HG03521 (cell line): Measurements from ENCODE around the gene INTS15.
"Not testable (repeated sequence)": the region's sequence is repeated elsewhere in the genome, so short reads cannot be mapped to it uniquely, and the experiment has no call there.

Experiments
- ATAC-seq: cut with Tn5 transposase; IDR thresholded peaks from one replicate; pipeline ENCODE4 v1.9.1; 2021; ENCODE audit warnings: mild to moderate bottlenecking, moderate library complexity; ENCODE audit not compliant: unreplicated experiment

The INTS15 gene

DNA sequence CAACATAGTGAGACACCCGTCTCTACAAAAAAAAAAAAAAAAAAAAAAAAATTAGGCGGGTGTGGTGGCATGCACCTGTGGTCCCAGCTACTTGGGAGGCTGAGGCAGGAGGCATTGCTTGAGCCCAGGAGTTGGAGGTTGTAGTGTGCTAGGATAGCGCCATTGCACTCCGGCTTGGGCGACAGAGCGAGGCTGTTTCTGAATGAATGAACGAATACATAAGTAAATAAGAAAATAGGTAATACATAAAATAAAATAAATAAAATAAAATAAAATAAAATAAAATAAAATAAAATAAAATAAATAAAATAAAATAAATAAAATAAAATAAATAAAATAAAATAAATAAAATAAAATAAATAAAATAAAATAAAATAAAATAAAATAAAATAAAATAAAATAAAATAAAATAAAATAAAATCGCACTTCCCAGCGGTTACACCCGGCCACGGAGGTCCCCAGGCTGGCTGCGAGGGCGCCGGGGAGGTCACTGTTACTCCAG, 12.9 kb upstream of the INTS15 start:
- not testable (repeated sequence) for ATAC-seq

DNA sequence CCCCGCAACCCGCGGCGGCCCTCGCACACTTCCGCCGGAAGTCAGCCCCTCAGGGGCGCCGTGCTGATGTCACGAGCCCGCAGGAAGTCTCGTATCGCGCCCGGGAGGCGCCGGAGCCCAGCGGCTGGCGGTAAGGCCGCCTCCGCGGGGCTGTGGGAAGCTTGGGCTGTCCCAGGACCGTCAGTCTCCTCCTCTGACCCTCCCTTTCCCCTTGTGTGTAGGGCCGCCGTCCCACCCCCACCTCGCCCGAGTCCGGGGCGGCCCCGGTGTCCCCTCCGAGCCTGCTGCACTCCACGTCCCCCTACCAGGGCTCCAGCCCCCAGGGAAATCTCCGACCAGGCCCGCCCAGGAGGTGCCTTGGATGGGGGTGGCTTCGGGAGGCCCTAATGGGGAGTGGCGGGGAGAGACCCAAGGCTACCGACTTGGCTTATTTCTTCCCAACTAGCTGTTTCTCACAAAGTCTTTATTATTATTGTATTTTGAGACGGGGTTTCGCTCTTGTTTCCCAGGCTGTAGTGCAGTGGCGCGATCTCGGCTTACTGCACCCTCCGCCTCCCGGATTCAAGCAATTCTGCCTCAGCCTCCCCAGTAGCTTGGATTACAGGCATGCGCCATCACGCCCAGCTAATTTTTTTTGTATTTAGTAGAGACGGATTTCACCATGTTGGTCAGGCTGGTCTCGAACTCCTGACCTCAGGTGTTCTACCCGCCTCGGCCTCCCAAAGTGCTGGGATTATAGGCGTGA, 12.3 kb upstream of the INTS15 start, which contains the start of gene ZDHHC4:
ZDHHC4 (plus strand) TSS at position 86 of the 745 bp plus-strand sequence. CDS start 3,108 bp downstream, outside the sequence.
- ATAC-seq = peak; percentile 97

DNA sequence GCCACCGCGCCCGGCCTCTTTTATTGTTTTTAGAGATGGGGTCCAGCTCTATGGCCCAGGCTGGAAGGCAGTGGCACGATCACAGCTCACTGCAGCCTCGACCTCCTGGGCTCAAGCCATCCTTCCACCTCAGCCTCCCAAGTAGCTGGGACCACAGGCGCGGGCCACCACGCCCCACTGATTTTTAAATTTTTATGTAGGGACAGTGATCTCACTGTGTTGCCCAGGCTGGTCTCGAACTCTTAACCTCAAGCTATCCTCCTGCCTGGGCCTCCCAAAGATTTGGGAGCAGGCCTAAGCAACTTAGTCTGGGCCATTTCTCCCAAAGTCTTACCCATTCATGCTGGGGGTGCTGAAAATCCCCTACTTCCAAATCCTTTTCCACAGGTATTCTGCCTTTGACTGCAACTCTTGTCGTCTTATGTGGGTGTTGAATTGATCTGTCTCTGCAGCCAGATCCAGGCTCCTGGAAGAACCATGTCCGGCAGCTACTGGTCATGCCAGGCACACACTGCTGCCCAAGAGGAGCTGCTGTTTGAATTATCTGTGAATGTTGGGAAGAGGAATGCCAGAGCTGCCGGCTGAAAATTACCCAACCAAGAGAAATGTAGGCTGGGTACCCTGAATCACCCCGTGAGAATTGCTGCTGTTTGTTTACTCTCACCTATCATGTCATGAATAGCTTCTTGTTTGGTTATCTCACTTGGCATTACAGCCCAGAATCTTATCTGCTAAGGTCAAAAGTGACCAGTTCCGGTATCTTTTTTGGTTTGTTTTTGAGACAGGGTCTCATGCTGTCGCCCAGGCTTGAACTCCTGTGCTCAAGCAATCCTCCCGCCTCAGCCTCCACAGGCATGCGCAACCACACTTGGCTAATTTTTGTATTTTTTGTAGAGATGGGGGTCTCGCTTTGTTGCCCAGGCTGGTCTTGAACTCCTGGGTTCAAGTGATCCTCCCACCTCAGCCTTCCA, 11.4 kb upstream of the INTS15 start:
- no peak for ATAC-seq

DNA sequence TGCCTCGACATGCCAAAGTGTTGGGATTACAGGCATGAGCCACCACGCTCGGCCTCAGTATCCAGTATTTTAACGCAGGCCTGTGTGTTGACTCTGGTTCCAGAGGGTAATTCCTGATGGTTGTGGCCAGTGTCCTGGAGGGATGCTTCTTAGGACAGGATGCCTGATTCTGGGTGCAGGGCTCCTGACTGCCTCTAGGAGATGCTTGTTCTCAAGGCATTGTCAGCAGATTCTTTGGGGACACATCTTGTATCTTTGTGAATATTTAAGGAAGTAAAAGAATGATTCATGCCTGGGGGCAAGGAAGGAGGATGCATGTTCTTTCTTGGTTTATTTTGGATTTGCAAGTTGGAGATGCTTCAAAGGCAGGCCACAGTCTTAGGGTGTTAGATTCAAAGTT, 10.4 kb upstream of the INTS15 start:
- ATAC-seq = no peak

DNA sequence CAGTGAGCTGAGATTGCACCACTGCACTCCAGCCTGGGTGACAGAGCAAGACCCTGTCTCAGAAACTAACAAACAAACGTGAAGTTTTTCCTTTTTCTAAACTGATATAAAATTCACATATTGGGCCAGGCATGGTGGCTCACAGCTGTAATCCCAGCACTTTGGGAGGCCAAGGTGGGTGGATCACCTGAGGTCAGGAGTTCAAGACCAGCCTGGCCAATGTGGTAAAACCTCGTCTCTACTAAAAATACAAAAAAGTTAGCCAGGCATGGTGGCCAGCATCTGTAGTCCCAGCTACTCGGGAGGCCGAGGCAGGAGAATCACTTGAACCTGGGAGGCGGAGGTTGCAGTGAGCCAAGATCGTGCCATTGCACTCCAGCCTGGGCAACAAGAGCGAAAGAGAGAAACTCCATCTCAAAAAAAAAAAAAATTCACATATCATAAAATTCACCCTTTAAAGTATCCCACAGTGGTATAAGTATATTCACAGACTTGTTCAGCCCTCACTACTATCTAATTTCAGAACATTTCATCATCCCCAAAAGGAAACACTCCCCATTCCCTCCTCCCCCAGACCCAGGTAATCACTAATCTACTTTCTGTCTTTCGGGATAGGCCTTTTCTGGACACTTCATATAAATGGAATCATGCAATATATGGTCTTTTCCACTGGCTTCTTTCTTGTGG, 3.9 kb upstream of the INTS15 start:
- ATAC-seq = not testable (repeated sequence)

DNA sequence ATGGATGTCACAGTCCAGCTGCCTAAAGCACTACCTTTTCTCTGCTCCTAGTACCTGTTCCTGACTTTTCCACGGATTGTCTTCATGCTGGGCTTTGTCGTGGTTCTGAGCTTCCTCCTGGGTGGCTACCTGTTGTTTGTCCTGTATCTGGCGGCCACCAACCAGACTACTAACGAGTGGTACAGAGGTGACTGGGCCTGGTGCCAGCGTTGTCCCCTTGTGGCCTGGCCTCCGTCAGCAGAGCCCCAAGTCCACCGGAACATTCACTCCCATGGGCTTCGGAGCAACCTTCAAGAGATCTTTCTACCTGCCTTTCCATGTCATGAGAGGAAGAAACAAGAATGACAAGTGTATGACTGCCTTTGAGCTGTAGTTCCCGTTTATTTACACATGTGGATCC, 1.3 kb upstream of the INTS15 start:
- ATAC-seq = no peak

DNA sequence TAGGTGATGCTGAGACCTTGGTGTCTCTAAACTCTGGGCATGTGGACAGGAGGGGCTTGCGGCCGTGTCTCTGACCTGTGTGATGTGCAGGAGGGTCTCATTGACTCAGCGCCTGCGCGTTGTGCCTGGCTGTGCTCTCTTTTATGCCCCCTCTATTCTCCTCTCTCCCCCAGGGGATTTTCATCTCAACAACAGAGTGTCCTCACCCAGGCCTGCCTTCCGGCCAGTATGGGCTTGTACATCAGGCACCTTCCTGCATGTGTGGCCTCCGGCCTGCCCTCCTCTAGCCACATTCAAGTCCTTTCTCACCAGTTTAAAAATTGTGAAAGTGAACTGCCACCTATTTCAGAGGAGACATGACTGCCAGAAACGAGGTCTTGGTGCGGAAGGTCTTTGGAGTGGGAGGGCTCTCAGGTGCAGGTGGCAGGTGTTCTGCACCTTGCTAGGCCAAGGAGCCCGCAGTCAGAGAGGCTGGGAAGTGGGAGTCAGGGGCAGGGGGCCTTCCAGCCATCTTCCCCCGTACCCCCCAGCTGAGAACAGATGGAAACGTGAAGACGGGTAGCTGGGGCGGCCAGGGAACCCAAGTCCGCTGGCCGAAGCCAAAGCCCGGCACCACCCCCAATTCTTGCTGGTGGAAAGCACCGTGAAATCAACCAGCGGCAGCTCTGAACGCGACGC, 531 bp upstream of the INTS15 start:
- ATAC-seq = no peak

DNA sequence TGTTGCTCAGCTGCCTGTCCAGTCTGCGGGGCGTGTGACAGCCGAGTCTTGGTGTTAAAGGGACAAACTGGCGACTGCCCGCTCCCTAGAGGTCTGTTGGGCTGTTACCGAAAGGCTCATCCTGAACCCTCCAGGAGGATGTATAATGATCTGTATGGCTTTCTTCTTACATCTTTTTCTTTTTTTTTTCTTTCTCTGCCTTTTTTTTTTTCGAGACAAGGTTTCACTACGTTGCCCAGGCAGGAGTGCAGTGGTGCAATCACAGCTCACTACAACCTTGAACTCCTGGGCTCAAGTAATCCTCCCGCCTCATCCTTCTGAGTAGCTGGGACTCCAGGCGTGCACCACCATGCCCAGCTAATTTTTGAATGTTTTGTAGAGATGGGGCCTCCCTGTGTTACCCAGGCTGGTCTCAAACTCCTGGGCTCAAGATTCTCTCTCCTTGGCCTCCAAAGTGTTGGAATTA, 857 bp downstream of the INTS15 start:
- no peak for ATAC-seq

DNA sequence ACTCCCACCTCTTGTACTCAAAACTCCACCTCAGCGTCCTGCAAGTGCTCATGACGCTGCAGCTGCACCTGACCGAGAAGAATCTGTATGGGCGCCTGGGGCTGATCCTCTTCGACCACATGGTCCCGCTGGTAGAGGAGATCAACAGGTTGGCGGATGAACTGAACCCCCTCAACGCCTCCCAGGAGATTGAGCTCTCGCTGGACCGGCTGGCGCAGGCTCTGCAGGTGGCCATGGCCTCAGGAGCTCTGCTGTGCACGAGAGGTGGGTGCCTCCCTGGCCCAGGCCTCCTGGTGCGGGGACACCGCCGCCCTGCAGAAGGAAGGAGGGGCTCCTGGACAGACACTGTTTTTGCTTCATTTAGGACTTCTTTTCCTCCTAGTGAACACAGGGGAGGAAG, 10.3 kb downstream of the INTS15 start:
- ATAC-seq = no peak

DNA sequence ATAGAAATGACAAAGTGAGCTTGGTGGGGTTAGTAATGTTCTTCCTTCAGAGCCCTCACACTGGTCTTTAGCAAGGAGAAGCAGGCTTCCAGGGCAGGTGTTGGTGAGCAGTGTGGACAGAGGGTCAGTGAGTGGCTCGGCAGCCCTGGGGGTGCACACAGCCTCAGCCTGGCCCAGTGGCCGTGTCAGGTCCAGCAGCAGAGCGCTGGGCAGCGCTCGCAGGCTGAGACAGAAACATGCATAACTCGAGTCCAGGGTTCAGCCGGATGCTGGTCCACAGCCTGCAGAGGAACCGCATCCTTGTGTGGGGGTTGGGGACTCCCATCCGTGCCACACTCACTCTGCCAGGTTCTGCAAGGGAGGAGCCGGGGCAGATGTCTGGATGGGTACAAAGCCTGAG, 14.6 kb downstream of the INTS15 start:
- no peak for ATAC-seq

DNA sequence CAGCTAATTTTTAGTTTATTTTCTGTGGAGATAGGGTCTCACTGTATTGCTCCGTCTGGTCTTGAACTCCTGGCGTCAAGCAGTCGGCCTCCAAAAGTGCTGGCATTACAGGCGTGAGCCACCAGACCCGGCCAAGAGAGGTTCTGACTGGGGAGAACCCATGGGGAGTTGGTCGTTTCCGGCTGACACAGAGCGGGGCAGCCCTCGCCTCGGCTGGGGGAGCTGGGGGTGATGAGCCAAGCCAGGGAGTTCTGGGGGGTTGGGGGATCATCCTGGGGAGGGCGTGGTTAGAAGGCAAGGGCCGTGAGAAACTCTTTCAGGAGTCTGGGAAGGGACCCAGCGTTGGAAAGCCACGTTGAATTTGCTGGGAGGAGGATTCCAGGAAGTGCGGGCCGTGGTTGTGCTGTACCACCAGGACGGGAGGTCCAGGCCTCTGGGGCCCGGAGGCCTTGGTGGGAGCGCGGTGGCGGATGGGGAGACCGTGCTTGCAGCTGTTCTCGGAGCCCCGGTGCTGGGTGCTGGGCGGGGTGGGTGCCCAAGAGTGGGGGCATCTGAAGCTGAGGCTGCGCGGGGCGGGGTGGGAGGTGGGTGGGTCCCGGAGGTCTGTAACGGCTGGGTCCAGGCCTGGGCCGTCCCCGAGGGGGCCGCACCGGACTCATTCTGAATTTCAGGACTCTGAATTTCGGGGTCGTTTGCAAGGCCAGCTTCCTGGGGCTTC, 17.2 kb downstream of the INTS15 start:
- no peak for ATAC-seq

DNA sequence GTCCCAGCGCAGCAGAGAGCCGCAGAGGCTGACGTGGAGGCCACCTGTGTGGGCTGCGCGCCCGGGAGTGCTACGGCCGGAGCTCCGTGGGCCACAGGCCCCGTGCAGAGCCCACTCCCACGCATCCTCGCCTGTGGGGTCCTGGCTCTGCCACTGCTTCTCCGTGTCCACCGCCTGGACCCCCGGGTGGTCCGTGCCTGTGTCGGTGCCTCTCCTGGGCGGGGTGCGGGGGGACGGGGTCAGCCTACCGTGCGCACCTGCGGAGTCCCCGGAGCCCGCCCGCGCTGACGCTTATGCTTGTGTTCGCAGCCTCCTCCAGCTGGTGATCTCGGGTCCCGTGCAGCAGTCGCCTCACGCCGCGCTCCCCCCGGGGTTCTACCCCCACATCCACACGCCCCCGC, 17.8 kb downstream of the INTS15 start:
- ATAC-seq = no peak

DNA sequence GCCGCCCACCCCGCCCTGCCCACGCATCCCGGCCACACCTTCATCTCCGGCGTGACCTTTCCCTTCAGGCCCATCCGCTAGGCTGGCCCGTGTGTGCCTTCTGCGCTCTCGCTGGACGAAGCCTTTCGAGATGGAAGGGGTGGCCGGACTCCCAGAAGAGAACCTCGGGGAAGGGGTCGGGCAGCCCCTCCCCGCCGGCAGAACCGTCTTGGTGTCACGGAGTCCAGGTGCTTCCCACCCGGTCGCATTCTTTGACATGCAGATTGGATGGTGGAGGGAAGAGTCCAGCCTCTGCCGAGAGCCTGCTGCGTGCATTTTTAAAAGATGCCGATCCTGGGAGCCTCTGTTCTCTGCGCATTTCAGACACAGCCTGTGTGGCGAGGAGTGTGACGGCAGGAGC, 18.3 kb downstream of the INTS15 start:
- ATAC-seq = no peak

DNA sequence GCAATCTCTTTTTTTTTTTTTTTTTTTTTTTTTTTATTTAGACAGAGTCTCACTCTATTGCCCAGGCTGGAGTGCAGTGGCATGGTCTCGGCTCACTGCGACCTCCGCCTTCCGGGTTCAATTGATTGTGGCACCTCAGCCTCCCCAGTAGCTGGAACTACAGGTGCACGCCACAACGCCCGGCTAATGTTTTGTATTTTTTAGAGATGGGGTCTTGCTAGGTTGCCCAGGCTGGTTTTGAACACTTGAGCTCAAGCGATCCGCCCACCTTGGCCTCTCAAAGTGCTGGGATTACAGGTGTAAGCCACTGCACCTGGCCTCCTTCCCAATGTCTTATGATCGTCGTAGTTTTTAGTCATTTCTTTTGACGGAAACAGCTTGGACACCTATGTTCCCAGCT, 19.0 kb downstream of the INTS15 start:
- ATAC-seq = no peak

DNA sequence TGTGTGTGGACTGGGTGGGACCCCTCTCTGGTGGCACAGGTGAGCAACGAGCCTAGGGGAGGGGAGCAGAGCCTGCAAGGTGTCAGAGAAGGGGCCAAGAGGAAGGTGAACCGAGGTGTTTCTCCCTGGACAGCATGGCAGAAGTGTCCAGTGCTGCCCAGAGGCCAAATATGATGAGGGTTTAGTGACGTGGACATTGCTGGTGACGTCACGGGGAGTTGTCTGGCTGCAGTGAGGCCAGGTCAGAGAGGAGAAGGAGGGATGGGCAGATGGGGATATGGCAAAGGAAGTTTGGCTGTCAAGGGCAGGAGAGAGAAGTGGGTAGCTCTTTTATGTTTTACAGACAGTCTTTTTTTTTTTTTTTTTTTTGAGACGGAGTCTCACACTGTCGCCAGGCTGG, 23.0 kb downstream of the INTS15 start:
- no peak for ATAC-seq

DNA sequence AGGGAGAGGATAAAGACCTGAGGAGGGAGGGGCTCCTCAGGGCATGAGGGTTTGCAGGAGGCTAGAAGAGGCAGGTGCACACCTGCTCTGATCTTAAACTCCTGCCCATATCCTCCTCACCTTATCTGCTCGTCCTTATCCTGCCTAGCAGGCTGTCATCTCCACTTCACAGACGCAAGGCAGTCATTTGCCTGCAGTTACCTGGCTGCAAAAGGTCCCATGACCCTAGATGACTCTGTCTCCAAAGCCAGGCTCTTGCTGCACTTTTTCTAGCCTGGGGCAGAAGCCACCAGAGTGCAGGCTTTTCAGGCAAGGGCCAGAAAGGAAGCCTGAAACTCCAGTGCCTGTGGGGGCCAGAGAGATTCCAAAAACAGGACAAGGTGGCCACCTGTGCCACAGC, 23.9 kb downstream of the INTS15 start:
- no peak for ATAC-seq

DNA sequence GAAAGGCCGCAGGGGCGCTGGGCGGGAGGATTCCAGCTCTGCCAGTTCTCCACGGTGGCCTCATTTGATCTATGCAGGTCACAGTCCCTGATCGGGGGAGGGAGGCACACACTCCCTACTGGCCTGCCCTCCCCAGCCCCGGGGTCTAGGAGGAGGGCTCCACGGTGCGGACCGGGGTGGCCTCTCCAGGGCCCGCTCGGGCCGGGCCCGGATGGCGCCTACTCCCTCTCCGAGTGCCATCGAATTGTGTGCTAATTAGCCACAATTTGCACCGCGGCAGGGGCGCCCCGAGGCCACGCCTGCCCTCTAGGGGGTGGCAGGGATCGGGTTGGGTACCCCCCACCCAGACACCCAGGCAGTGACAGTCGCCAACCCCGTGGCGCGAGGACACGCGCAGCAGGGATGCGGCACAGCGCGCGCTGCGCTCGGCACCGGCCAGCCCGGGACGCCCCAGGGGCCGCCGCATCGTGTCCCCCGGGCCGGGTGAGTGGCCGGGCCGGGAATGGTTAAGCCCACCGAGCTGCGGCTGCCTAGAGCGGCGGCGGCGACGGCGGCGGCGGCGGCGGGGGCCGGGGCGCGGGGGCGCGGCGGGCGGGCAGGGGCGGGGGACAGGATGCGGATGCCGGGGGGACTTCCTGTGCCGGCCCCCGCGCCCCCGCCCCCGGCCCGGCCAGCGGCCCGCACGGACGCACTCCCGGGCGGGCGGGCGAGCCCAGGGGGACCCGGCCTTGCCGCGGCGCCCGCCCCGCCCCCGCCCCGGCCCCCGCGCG, 25.3 kb downstream of the INTS15 start, which contains the start of gene ZNF853:
ZNF853 (plus strand) TSS at position 658 of the 770 bp plus-strand sequence. CDS start 565 bp downstream, outside the sequence.
- ATAC-seq = no peak

DNA sequence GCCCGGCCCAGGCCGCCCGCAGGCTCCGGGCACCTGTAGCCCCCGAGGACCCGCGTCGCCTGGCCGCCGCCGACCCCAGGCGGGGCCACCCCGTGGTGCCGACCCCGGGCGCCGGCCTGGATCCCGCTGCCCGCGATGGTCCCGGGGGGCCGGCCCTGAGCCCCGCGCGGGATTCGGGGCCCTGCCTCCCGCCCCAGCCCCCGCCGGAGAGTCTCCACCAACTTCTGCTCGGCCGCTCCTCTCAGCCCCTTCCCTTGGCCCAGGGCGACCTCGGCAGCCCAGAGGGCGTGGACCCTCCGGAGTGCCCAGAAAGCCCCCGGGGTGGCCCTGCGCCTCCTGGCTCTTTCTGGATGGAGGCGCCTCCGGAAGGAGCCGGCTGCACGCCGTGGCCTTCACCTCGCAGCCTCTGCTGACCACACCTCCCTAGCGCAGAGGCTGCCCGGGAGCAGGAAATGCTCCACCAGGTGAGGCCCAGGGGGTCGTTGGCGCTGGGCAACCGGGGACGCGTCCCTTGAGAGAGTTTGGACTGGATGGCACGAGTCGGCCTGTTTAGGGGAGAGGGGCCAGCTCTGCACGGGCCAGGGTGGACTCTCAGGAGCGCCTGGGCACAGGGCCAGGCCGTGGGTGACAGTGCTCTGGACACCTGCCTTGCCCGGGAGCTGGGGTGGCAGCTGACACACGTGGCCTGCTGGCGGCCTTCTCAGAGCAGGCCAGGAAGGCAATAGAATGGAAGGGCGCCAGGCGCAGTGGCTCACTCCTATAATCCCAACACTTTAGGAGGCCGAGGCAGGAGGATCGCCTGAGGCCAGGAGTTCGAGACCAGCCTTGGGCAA, 26.1 kb downstream of the INTS15 start:
- no peak for ATAC-seq
